HEK293T (cell line): ENCODE data around the gene ATP6V0C.

ENCODE experiments used
- CTBP1 ChIP-seq: fragments of 450-650 bp; IDR thresholded peaks from 2 replicates; pipeline ENCODE4 v1.6.1; 2016; ENCODE audit warnings: borderline replicate concordance
- ELF4 ChIP-seq: fragments of 450-650 bp; IDR thresholded peaks from 2 replicates; pipeline ENCODE4 v1.6.1; 2017; ENCODE audit warnings: antibody characterized with exemption
- FOXA1 ChIP-seq: fragments of 450-650 bp; IDR thresholded peaks from 2 replicates; pipeline ENCODE4 v1.6.1; 2016; ENCODE audit warnings: mild to moderate bottlenecking
- FOXM1 ChIP-seq: fragments of 450-650 bp; IDR thresholded peaks from 2 replicates; pipeline ENCODE4 v1.6.1; 2017; ENCODE audit warnings: mild to moderate bottlenecking, borderline replicate concordance
- HDGF ChIP-seq: fragments of 450-650 bp; IDR thresholded peaks from 2 replicates; pipeline ENCODE4 v1.6.1; 2017; ENCODE audit warnings: antibody characterized with exemption, borderline replicate concordance
- L3MBTL2 ChIP-seq: fragments of 450-650 bp; conservative IDR thresholded peaks from 2 replicates; pipeline ENCODE4 v1.6.1; 2016; ENCODE audit warnings: mild to moderate bottlenecking
- SP1 ChIP-seq: fragments of 450-650 bp; IDR thresholded peaks from 2 replicates; pipeline ENCODE4 v1.6.1; 2017
- SUZ12 ChIP-seq: fragments of 450-650 bp; IDR thresholded peaks from 2 replicates; pipeline ENCODE4 v1.6.1; 2016; ENCODE audit warnings: mild to moderate bottlenecking
- TARDBP ChIP-seq: fragments of 450-650 bp; IDR thresholded peaks from 2 replicates; pipeline ENCODE4 v1.6.1; 2016

GRCh38 chr16:2476741-2477140, 37.0 kb upstream of the ATP6V0C start:
- no peak for TF ChIP-seq SUZ12
- TF ChIP-seq FOXA1, result no peak
- TF ChIP-seq FOXM1, result no peak
- no peak for TF ChIP-seq SP1
- TF ChIP-seq ELF4, result no peak
- no peak for TF ChIP-seq TARDBP
- TF ChIP-seq CTBP1, result no peak
- no peak for TF ChIP-seq HDGF
- no peak for TF ChIP-seq L3MBTL2
